ENCODE results near the gene GAK.

GAK gene

DNA sequence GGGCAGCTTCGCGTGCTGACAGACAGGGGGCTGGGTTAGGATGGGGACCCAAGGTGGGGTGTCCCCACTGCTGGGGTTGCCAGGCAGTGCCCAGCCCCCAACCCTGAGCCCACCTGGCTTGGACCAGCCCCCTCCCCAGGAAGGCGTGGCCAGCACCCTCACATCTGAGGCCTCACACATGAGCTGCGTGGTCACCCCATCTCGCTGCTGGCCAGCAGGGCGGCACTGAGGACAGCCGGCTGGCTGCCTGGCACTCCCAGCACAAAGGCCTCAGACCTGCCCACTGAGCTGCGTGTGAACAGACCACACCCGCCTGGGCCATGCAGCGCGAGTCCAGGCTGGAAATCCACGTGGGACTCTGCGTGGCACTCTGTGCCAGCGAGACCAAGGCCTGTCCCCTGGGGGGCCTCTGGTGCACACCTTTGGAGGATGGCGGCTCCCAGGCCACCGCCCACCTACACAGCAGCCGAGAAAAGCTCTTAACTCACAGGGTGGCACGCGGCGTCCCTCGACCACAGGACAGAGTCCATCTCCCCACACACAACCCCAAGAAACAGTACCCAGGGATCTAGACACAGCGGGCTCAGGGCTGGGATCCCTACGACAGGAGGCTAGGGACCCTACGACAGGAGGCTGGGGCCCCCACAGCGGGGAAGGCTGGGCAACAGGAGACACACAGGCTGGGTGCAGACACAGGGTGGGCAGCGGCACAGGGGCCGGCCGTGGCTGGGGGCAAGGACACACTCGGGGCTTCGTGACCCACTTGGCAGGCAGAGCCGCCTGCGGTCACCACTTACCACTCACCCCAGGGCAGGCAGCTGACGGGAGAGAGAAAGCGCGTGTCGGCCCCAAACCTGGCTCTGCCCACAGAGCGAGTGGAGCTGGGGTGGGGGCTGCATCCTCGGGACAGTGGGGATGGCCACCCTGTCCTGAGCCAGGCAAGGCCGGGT lies 31.4 kb upstream of the GAK start:
- no peak for DNase-seq

DNA sequence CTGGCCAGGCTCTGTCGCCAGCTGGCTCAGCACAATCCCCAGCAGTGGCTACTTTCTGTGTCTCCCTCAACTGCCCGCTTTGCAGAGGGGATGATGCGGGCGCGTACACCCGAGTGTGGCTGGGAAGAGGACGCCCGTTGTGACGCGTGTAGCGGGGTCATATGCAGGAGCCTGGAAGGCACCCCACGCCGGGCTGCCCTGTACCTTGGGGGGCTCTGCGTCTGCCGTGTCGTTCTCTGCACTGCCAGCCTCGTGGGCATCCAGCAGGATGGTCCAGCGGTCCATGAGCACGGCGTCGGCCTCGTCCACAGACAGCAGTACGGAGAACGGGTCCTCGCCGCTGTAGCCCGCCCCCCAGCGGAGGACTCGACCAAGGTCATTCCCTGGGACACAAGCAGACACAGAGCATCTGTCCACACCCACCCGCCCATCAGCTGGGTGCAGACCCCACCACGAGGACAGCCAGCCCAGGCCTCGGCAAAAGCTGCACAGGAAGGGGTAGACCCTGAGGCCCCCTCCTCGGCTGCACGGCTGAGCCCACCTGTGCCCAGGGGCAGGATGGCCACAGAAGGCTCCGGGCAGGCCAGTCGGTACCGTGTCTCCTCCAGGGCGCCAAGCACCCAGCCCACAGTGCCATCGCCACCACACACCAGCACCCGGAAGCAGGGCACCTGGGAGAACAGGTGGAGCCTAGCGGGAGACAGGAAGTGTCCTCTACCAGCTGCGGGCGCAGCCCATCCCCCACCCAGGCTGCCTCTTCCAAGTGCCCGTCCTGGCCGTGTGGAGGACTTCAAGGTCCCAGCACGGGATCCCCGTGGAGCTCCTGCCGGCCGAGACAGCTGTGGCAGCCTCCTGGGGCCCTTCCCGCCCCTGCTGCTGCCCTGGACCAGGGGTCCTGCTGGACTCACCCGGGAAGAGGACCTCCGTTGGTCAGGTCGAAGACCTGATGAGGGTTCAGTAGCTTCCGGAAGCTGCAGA lies 30.4 kb upstream of the GAK start:
- DNase-seq: no peak

DNA sequence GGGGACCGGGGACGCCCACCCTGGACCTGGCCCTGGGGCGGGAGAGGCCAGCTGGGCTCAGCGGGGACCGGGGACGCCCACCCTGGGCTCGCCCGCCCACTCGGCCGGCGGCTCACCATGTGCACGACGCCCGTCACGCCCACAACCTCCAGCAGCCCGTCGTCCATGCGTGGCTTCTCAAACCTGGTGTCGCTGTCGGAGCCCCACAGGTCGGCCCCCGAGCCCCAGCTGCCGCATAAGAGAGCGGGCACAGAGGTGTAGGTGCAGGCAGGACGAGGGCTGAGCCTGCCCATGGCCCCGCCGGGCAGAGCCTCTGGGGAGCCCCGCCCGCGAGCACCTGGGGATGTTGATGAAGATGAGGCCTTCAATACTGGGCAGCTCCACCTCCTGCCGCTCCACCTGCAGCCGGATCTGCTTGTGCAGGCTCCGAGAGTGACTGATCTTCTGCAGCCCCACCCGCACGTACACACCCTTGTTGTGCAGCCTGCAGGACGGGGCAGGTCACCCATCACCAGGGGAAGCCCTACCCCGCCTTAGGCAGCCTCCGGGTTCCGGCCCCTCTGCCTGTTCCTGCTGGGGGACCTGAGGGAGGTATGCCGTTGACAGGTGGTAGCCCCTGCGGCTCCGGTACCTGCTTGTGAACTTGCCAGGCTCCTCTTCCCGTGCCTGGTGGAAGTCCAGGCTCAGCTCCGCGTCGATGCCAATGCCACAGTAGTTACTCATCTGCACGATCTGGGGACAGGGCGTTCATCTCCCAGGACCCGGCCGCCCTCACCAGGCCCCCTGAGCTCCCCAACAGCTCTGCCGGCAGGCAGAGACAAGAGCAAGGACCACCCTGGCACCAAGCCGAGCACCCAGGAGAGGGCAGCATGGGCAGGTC lies 29.5 kb upstream of the GAK start:
- DNase-seq: no peak

DNA sequence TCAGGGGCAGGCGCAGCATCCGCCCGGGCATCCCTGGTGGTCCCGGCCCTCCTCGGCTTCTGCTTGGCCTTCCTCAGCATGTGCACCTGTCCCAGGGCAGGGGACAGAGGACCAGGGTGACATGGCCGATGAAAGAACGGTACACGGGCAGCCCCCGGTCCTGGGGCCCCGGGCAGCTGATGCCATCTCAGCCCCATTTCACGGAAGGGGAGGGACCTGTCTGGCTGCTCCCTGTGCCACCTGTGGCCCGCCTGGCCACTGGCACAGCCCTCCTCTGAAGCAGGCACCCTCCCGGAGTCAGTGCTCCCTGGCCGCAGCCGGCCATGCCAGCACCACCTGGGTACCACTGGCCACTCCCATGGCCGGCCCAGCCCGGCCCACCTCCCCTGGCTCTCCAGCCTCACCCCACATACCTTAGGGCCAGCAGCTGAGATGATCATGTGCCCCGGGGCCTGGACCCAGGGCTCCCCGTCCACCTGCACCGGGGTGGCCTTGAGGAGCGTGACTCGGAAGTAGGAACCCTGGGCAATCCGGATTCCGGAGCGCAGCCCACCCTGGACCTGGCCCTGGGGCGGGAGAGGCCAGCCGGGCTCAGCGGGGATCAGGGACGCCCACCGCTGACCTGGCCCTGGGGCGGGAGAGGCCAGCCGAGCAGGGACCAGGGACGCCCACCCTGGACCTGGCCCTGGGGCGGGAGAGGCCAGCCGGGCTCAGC lies 28.7 kb upstream of the GAK start:
- DNase-seq: no peak

DNA sequence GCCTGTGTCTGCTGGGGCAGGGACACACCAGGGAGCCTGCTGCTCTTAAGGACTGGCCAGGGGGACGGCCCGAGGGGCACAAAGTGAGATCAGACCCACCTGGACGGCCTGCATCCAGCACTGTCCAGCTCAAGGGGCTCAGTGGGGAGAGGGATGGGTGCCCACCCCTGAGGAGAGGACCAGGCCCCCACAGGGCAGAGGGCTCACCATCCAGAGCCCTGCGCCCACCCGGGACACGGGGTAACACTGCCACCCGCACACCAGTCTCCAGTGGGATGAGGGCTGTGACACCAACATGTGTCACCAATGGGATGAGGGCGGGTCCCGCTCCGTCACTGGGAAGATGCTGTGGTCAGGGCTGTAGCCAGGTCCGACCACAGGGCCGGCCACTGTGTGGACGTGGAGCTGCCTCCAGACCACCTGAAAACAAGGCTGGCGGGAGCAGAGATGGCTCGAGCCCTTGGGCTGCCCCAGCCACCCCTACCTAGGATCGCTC lies 28.1 kb upstream of the GAK start:
- DNase-seq: no peak

DNA sequence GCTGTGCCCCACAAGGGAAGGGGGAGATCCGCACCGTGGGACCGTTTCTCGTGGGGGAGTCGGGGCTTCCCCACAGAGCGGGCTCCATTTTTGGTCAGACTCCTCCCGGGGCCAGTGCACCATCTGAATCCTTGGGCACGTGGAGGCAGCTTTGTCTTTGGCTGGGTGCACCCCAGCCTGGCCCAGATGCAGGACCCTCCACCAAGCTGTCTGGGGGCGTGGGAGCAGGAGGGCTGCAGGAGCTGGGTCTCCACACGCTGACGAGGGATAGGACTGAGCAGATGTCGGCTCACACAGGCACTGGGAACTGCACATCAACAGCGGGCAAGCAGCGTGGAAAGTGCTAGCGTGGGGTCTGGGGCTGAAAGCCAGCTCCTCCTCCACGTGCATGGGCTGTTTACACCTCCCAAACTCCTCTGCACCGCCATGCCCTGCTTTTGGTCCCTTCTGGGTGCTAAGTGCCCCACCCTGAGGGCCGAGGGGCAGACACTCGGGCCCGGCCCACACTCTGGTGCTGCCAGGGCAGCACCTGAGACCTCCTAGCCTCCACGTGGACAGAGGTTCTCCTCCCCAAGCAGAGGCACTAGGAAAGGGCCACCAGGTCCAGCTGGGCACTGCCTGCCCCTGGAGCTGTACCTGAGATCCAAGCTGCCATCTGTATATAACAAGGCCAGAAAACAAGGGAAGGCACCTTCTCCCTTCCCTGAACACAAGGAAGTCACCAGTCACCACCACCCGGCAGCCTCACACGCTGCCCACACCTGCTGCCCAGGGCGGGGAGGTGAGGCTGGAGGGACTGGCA lies 27.4 kb upstream of the GAK start:
- DNase-seq: no peak

DNA sequence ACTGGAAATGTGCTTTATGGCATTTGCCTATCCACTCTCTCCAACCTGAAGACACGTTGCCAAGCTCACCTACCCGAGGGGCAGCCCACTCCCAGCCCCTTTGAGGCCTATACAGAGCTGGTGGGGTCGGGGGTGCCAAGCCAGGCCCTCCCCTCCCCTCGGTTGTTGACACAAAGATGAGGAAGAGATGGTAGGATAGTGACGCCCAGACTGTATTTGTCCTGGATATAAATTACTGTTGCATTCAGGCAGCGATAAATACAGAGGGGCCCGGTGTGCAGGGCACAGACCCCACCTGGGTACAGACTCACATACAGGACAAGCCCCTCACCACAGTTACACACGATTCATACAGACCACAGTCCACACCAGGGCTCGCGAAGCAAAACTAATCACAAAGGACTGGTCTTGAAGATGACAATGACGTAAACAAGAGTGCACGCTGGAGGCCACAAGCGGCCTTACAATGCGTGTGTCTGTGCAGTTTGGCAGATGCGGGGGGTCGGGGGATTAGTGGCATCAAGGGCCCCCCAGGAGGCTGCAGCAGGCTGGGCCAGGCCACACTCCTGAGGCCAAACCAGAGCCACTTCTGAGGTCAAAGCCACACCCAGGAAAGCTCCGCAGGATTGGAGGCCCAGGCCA lies 26.7 kb upstream of the GAK start:
- DNase-seq: no peak

DNA sequence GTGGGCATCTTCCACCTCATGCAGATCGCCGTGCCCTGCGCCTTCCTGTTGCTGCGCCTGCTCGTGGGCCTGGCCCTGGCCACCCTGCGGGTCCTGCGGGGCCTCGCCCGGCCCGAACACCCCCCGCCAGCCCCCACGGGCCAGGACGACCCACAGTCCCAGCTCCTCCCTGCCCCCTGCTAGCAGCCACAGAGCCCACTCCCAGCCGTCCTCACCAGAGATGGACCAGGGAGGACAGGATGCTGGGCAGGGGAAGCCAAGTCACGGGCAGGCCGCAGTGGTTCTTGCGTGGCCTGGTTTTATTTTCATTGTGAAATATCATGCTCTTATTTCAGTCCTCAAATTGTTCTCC lies 26.2 kb upstream of the GAK start:
- no peak for DNase-seq

DNA sequence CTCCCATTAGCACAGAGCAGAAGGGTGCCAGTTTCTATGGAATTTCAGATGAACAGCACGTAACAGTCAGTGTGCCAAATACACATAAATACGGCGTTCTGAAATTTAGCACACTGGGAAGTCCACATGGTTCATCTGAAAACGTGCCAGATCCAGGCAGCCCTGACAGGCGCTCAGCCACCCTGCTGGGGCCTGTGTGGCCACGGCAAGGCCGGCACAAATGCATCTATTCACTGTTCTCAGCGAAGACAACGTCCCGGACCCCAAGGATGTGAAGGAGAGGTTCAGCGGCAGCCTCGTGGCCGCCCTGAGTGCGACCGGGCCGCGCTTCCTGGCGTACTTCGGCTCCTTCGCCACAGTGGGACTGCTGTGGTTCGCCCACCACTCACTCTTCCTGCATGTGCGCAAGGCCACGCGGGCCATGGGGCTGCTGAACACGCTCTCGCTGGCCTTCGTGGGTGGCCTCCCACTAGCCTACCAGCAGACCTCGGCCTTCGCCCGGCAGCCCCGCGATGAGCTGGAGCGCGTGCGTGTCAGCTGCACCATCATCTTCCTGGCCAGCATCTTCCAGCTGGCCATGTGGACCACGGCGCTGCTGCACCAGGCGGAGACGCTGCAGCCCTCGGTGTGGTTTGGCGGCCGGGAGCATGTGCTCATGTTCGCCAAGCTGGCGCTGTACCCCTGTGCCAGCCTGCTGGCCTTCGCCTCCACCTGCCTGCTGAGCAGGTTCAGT lies 25.6 kb upstream of the GAK start:
- no peak for DNase-seq

DNA sequence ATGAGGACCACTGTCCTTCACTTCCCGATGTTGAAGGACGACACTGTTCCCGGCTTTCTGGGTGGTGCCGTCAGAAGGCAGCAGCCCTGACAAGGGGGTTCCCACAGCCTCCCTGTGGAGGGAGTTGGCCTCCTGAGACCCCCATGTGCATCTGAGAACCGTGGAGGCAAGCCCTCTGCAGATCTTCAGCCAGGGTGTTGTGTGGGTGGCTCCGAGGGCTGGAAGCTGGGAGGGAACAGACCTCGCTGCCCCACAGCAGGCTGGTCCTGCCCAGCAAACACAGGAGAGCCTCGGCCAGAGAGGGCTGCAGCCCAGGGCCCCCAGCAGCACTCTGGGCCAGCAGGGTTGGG lies 25.1 kb upstream of the GAK start:
- DNase-seq: no peak

DNA sequence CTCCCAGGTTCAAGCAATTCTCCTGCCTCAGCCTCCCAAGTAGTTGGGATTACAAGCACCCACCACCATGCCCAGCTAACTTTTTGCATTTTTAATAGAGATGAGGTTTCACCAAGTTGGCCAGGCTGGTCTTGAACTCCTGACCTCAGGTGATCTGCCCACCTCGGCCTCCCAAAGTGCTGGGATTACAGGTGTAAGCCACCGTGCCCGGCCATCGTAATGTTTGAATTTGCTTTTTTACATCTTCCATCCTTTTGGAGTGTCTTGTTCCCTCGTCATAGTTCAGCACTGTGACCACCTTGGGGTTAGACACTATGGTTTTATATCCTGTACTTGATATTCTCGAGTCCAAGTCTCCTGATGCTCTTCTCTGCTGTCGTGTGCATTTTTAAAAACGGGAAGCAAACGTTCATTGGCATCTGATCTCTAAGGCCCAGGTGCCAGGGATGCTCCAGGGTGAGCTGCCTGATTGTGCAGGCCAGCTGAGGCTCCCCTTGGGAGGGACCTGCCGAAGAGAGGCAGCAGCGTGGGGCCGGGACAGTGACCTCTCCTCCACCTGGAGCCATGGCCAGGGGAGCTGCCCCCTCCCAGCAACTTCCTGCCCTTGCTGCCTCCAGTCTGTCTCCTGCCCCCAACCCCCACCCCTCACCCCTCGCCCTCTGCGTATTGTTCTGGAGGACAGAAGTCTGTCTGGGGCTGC lies 24.6 kb upstream of the GAK start:
- DNase-seq: no peak

DNA sequence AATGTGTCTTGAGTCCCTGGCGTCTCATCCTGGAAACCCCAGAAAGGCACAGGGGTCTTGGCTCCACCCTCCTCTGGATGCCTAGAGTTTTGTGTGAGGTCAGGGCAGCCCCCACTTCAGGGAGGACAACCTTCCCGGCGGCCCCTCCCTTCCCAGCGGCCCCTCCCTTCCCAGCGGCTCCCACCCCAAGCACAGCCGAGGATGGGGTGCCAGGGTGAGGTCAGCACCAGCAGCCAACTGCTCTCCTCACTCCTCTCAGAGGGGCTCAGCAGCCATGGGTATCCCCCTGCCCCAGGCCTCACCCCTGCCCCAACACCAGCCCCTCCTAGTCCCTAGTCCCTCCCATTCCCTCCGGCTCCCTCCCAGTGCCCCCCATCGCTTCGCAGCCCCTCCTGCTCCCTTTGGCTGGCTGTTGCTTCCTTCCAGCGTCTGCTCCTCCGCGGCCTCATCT lies 23.8 kb upstream of the GAK start:
- DNase-seq: no peak

DNA sequence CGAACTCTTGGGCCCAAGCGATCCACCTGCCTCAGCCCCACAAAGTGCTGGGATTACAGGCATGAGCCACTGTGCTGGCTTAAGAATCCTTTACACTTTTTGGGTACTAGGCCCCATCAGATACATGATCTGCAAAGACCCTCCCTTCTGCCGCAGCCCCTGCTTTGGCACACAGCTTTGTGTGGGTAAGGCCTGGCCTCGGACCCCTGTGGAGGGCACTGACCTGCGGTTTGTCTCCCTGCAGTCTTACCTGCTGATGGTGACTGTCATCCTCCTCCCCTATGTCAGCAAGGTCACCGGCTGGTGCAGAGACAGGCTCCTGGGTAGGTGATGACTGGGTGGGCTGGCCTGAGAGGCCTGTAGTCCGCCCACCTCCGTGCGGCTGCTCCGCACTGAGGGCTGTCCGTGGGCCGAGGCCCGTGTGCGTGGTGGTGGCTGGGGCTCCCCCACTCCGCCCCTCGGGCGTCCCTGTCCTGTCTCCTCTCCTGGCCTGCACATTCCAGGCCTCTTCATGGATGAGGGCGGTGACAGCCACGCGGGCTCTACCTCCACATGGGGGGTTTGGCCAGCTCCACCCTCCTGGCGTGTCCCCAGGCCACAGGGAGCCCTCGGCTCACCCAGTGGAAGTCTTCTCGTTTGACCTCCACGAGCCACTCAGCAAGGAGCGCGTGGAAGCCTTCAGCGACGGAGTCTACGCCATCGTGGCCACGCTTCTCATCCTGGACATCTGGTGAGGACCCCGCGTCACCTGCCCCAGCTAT lies 23.2 kb upstream of the GAK start:
- DNase-seq: no peak

DNA sequence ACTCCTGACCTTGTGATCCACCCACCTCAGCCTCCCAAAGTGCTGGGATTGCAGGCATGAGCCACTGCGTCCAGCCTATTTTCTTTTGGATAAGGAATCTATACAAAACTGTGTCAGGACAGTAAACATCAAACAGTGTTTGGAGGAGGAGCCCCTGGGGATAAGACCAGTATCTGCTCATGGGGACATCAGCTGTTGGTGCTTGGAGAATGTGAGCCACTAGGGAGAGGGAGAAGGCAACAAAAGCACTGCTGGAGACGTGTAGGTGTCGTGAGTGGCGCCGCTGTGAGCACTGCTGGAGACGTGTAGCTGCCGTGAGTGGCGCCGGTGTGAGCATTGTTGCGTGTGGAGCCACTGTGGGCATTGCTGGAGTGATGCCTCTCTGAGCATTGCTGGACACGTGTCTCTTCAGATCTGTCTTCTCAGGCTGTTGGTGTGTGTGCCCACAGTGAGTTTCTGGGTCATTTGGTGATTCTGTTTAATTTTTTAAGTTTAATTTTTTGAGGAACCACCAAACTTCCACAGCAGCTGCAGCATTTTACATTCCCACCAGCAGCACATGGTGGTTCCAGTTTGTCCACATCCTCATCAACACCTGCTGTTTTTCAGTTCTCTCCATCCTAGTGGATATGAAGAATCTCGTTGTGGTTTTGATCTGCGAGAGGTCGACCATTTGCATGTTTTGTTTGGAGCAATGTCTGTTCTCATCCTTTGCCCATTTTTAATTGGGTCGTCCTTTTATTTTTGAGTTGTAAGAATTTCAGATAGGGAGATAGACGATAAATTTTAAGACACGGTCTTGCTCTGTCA lies 22.3 kb upstream of the GAK start:
- no peak for DNase-seq

DNA sequence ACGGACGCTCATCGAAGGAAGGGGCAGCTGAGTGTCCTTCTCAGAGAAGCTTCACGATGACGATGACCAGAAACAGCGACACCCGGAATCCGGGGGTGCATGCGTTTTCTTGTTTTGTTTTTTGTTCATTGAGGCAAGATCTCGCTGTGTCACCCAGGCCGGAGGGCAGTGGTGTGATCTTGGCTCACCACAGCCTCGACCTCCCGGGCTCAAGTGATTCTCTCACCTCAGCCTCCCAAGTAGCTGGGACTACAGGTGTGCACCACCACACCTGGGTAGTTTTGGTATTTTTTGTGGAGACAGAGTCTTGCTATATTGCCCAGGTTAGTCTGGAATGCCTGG lies 21.4 kb upstream of the GAK start:
- DNase-seq: no peak

DNA sequence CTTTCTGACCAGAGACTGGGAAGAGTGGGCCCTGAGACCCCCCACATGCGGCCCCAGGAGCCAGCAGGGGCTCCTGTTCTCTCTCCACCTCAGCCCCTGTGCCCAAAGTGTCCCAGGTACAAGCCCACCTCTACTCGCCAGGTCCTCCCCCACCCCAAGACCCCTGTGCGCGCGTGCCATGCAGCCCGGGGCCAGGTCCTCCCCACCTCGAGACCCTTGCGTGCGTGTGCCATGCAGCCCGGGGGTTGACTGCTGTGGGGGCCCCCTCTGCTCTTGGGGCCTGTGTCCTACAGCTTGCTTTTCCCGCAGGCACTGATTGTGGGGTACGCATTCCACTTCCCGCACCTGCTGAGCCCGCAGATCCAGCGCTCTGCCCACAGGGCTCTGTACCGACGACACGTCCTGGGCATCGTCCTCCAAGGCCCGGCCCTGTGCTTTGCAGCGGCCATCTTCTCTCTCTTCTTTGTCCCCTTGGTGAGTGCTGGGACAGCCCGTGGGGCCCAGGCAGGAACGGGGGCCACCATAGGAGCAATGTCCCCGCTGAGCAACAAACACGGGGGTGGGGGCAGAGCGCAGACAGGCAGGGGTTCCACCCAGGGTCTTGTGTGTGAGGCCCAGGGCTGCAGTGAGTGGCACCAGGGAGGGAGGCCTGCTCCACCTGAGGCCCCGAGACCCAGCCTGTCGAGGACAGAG lies 20.9 kb upstream of the GAK start:
- DNase-seq: no peak
